H1 (cell line): ENCODE data around the gene NAT10. TPM values are rescaled to one million over a fixed set of nuclear protein-coding genes. Genes with fewer than 3 reads are reported as not detected.

ENCODE experiments used
- HDAC2 ChIP-seq, 2 experiments: fragments of 300-600 bp in 1 of 2; sonication (generic) in 1 of 2; IDR thresholded peaks; 2 replicates each; pipeline ENCODE4 v1.6.1; 2011 to 2012; ENCODE audit warnings: low read depth in 2 of 2, low read length in 2 of 2, mild to moderate bottlenecking in 2 of 2, moderate library complexity in 2 of 2, borderline replicate concordance in 1 of 2, inconsistent platforms in 1 of 2
- NANOG ChIP-seq: IDR thresholded peaks from 2 replicates; pipeline ENCODE4 v1.6.1; 2011; ENCODE audit warnings: low read length, low read depth, mild to moderate bottlenecking, inconsistent platforms; ENCODE audit not compliant: insufficient read depth, poor library complexity, severe bottlenecking
- SP2 ChIP-seq: IDR thresholded peaks from 2 replicates; pipeline ENCODE4 v1.6.1; 2012; ENCODE audit warnings: mild to moderate bottlenecking, low read length, inconsistent platforms
- polyA plus RNA-seq, 7 experiments: library from polyadenylated mRNA; depleted of rRNA in 3 of 7; stranded (reverse) in 5 of 7; unstranded in 2 of 7; fragments of >200 nt in 5 of 7; fragments of 200-250 nt in 2 of 7; gene quantifications; 1 replicate in 5 of 7; 2 replicates in 1 of 7; 4 replicates in 1 of 7; pipeline versions ENCODE4 v1.2.1 to v1.2.3, GENCODE V29; 2011 to 2013; ENCODE audit warnings: missing spikeins in 2 of 7, mixed read lengths in 2 of 7
- total RNA-seq: library from RNA; stranded (reverse); fragmentation: NEBNext Ultra II Directional; extraction: Animal tissue kit (Norgen Biotek cat#: 25700); gene quantifications from 2 replicates; pipeline ENCODE4 v1.2.1, GENCODE V29; 2021
- TF ChIP-seq, protein P1 (sequence below): fragments of 300-600 bp; sonication (generic); IDR thresholded peaks from 2 replicates; pipeline ENCODE4 v1.7.1; 2012; ENCODE audit warnings: low read length, moderate library complexity, mild to moderate bottlenecking, inconsistent platforms; ENCODE audit not compliant: insufficient replicate concordance
- TF ChIP-seq, protein P2 (sequence below): IDR thresholded peaks from 2 replicates; pipeline ENCODE4 v1.6.1; 2012; ENCODE audit warnings: inconsistent platforms
- TF ChIP-seq, protein P3 (sequence below): IDR thresholded peaks from 2 replicates; pipeline ENCODE4 v1.6.1; 2011; ENCODE audit warnings: low read depth, mild to moderate bottlenecking, low read length; ENCODE audit not compliant: insufficient read depth

NAT10 gene
- total and polyA plus RNA-seq, 2 of the 8 experiments (the other 6 are each of a cell fraction or from before 2014, with no cell fraction given), result 66.3 to 89.6 TPM

- TF ChIP-seq, protein P1, sequence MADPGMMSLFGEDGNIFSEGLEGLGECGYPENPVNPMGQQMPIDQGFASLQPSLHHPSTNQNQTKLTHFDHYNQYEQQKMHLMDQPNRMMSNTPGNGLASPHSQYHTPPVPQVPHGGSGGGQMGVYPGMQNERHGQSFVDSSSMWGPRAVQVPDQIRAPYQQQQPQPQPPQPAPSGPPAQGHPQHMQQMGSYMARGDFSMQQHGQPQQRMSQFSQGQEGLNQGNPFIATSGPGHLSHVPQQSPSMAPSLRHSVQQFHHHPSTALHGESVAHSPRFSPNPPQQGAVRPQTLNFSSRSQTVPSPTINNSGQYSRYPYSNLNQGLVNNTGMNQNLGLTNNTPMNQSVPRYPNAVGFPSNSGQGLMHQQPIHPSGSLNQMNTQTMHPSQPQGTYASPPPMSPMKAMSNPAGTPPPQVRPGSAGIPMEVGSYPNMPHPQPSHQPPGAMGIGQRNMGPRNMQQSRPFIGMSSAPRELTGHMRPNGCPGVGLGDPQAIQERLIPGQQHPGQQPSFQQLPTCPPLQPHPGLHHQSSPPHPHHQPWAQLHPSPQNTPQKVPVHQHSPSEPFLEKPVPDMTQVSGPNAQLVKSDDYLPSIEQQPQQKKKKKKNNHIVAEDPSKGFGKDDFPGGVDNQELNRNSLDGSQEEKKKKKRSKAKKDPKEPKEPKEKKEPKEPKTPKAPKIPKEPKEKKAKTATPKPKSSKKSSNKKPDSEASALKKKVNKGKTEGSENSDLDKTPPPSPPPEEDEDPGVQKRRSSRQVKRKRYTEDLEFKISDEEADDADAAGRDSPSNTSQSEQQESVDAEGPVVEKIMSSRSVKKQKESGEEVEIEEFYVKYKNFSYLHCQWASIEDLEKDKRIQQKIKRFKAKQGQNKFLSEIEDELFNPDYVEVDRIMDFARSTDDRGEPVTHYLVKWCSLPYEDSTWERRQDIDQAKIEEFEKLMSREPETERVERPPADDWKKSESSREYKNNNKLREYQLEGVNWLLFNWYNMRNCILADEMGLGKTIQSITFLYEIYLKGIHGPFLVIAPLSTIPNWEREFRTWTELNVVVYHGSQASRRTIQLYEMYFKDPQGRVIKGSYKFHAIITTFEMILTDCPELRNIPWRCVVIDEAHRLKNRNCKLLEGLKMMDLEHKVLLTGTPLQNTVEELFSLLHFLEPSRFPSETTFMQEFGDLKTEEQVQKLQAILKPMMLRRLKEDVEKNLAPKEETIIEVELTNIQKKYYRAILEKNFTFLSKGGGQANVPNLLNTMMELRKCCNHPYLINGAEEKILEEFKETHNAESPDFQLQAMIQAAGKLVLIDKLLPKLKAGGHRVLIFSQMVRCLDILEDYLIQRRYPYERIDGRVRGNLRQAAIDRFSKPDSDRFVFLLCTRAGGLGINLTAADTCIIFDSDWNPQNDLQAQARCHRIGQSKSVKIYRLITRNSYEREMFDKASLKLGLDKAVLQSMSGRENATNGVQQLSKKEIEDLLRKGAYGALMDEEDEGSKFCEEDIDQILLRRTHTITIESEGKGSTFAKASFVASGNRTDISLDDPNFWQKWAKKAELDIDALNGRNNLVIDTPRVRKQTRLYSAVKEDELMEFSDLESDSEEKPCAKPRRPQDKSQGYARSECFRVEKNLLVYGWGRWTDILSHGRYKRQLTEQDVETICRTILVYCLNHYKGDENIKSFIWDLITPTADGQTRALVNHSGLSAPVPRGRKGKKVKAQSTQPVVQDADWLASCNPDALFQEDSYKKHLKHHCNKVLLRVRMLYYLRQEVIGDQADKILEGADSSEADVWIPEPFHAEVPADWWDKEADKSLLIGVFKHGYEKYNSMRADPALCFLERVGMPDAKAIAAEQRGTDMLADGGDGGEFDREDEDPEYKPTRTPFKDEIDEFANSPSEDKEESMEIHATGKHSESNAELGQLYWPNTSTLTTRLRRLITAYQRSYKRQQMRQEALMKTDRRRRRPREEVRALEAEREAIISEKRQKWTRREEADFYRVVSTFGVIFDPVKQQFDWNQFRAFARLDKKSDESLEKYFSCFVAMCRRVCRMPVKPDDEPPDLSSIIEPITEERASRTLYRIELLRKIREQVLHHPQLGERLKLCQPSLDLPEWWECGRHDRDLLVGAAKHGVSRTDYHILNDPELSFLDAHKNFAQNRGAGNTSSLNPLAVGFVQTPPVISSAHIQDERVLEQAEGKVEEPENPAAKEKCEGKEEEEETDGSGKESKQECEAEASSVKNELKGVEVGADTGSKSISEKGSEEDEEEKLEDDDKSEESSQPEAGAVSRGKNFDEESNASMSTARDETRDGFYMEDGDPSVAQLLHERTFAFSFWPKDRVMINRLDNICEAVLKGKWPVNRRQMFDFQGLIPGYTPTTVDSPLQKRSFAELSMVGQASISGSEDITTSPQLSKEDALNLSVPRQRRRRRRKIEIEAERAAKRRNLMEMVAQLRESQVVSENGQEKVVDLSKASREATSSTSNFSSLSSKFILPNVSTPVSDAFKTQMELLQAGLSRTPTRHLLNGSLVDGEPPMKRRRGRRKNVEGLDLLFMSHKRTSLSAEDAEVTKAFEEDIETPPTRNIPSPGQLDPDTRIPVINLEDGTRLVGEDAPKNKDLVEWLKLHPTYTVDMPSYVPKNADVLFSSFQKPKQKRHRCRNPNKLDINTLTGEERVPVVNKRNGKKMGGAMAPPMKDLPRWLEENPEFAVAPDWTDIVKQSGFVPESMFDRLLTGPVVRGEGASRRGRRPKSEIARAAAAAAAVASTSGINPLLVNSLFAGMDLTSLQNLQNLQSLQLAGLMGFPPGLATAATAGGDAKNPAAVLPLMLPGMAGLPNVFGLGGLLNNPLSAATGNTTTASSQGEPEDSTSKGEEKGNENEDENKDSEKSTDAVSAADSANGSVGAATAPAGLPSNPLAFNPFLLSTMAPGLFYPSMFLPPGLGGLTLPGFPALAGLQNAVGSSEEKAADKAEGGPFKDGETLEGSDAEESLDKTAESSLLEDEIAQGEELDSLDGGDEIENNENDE, result no peak
- TF ChIP-seq, protein P2, sequence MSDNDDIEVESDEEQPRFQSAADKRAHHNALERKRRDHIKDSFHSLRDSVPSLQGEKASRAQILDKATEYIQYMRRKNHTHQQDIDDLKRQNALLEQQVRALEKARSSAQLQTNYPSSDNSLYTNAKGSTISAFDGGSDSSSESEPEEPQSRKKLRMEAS, result no peak
- TF ChIP-seq, protein P3, sequence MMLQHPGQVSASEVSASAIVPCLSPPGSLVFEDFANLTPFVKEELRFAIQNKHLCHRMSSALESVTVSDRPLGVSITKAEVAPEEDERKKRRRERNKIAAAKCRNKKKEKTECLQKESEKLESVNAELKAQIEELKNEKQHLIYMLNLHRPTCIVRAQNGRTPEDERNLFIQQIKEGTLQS, result no peak
- TF ChIP-seq NANOG (no peak), HDAC2 (IDR thresholded peaks at IDR 0.05; ENCODE audit: borderline replicate concordance in 1 of 2, low read depth in 2 of 2, low read length in 2 of 2) (no peak), SP2 (no peak)
Measured at GRCh38 chr11:34150494-34151151, 45.2 kb downstream of the NAT10 start (continued).
